ENCODE results near the gene SLC4A3. TPM values are rescaled to one million over a fixed set of nuclear protein-coding genes. Genes with fewer than 3 reads are reported as not detected.
A peak's percentile ranks its signal among the peaks of the same experiment; 100 is the strongest.

The SLC4A3 gene
- total RNA-seq, 4 donors from 2014 or later = 2.3 to 29.4 (median 3.5) TPM

DNA sequence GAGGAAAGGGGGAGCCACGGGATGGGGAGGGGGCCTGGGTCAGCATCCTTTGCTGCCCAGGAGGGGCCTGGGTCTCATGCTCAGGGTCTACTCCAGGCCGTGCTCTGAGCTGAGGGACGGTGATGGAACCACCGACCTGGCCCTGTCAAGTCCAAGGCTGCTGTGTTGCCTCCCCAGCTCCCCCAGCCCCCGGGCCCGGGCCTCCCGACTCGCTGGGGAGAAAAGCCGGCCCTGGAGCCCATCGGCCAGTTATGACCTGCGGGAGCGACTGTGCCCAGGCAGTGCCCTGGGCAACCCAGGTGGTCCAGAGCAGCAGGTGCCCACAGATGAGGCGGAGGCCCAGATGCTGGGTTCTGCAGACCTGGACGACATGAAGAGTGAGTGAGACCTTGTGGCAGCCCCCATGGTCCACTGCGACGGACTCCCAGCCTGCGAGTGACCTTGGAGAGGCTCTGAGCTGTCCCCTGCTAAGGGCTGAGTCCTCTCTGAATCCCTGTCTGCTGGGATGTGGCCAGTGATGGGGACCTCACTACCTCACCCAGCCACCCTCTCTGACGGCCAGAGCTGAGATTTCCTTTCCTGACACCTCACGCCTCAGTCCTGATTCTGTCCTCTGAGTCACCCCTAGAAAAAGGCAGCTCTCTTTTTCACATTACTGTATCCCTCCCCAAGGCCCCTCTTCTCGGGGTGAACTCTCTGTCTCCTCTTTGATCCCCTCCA, 2.7 kb downstream of the SLC4A3 start:
- Histone ChIP-seq H3K27ac (no peak overlapping the region), H3K4me3 (no peak overlapping the region), H3K27me3 (peaks cover 0 to 3% of the 10 kb centered on the region in 2 donors), H3K4me1 (no peaks in the 10 kb centered on the region), H3K9me3 (no peaks in the 10 kb centered on the region), H3K36me3 (no peaks in the 10 kb centered on the region)
- no peak for DNase-seq
- TF ChIP-seq, protein P1, sequence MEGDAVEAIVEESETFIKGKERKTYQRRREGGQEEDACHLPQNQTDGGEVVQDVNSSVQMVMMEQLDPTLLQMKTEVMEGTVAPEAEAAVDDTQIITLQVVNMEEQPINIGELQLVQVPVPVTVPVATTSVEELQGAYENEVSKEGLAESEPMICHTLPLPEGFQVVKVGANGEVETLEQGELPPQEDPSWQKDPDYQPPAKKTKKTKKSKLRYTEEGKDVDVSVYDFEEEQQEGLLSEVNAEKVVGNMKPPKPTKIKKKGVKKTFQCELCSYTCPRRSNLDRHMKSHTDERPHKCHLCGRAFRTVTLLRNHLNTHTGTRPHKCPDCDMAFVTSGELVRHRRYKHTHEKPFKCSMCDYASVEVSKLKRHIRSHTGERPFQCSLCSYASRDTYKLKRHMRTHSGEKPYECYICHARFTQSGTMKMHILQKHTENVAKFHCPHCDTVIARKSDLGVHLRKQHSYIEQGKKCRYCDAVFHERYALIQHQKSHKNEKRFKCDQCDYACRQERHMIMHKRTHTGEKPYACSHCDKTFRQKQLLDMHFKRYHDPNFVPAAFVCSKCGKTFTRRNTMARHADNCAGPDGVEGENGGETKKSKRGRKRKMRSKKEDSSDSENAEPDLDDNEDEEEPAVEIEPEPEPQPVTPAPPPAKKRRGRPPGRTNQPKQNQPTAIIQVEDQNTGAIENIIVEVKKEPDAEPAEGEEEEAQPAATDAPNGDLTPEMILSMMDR (IDR thresholded peaks at IDR 0.05) = no peak
- TF ChIP-seq POLR2A (IDR thresholded peaks at IDR 0.05) = no peak
- intact Hi-C loops (cut with DNase I; ENCODE audit: low total_unique reads) = loop anchor here (10.0 kb wide), 1 partner anchor 65 kb away; no protein-coding TSS in a partner anchor

DNA sequence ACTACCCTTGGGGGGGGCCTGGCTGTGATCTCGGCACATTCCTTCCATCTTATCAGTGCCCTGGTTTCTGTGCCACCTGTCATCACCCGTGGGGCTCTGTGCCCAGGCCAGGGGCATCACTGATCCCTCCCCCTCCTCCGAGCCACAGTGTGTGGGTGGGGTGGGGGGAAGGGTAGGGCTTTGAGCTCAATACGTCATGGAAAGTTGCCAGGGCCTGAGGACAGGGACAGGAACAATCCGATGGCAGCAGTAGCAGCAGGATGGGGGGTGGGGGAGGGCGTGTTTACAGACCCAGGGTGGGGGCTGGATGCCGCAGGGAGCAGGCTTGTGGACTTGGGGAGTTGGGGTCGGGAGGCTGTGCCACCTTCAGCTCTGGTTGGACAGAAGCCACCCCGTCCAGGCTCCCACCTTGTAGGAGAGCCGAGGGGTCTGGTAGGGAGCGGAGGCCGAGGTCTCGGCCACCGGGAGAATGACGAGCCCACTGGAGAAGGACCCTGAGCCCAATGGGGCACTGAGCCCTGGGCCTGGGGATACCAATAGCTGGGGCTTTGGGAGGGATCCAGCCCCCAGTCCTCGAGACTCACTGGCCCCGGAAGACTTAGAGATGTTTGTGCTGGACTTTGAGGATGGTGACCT, 3.5 kb downstream of the SLC4A3 start:
- H3K4me3 ChIP-seq = no peak overlapping the region
- H3K27me3 ChIP-seq = peaks cover 0 to 3% of the 10 kb centered on the region in 2 donors
- no peaks in the 10 kb centered on the region for H3K36me3 ChIP-seq
- H3K4me1 ChIP-seq = no peaks in the 10 kb centered on the region
- TF ChIP-seq, protein P1 (IDR thresholded peaks at IDR 0.05) = no peak
- TF ChIP-seq POLR2A (IDR thresholded peaks at IDR 0.05) = no peak
- intact Hi-C loops (cut with DNase I; ENCODE audit: low total_unique reads) = loop anchor here (10.0 kb wide), 1 partner anchor 66 kb away; no protein-coding TSS in a partner anchor
- peak; percentile 17 to 23 for DNase-seq
- no peak overlapping the region for H3K27ac ChIP-seq
- no peaks in the 10 kb centered on the region for H3K9me3 ChIP-seq

DNA sequence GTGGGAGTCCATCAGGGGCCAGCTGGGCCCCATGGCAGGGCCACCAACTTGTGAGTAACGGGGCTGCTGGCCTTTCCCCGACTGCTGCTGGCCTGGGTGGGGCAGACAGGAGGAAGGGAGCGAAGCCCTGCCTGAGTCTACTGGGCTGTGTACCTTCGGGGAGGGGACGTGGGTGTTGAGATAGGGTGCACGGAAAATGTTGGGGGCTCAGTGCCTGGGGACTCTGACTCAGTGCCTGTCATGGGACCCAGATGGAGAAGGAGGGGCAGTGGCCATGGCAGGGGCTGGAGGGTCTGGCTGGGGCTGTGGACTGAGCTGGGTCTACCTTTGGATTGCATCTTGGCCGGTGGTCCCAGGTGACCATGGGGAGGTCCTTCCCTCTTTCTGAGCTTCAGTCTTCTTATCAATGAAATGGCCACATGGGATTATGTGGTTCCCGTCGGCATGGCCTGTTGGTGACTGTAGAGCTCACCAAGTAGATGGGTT, 4.0 kb downstream of the SLC4A3 start:
- TF ChIP-seq, protein P1 (IDR thresholded peaks at IDR 0.05) = no peak
- no peak for TF ChIP-seq POLR2A (IDR thresholded peaks at IDR 0.05)
- no peak overlapping the region for H3K27ac ChIP-seq
- no peak for DNase-seq
- peaks cover 0 to 3% of the 10 kb centered on the region in 2 donors for H3K27me3 ChIP-seq
- intact Hi-C loops (cut with DNase I; ENCODE audit: low total_unique reads) = loop anchor here (10.0 kb wide), 1 partner anchor 67 kb away; no protein-coding TSS in a partner anchor
- H3K36me3 ChIP-seq = no peaks in the 10 kb centered on the region
- no peaks in the 10 kb centered on the region for H3K9me3 ChIP-seq
- no peaks in the 10 kb centered on the region for H3K4me1 ChIP-seq
- no peak overlapping the region for H3K4me3 ChIP-seq

DNA sequence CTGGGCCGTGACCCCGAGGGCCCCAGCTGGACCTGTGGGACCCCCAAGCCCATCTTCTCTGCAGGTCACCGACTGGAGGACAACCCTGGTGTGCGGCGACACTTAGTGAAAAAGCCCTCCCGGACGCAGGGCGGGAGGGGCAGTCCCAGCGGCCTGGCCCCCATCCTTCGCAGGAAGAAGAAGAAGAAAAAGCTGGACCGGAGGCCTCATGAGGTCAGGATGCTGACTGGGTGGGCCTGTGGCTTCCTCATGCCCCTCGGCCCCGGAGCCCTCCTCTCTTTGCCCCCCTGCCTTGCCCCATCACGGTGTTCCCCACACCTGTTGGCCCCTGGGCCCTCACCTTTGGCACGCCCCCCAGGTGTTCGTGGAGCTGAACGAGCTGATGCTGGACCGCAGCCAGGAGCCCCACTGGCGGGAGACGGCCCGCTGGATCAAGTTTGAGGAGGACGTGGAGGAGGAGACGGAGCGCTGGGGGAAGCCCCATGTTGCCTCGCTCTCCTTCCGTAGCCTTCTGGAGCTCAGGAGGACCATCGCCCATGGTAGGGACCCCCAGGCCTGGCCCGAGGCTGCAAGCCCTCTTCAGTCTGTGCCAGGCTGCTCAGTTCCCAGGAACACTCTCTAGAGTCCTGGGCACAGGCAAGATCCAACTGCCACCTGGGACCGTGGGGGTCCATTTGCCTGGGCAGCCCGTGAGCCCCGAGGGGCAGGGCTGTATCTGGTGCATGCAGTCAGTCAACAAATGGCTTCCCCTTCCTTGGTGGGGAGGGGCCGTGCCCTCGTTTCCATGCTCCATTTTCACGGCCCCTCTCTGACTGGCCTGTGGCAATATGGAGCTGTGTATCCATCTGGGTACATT, 4.7 kb downstream of the SLC4A3 start:
- peaks cover 0 to 3% of the 10 kb centered on the region in 2 donors for H3K27me3 ChIP-seq
- no peaks in the 10 kb centered on the region for H3K36me3 ChIP-seq
- no peak overlapping the region for H3K27ac ChIP-seq
- TF ChIP-seq, protein P1 (IDR thresholded peaks at IDR 0.05) = no peak
- no peak for TF ChIP-seq POLR2A (IDR thresholded peaks at IDR 0.05)
- no peak overlapping the region for H3K4me3 ChIP-seq
- no peaks in the 10 kb centered on the region for H3K9me3 ChIP-seq
- DNase-seq = peak in 1 of 2 donors; percentile 26
- intact Hi-C loops (cut with DNase I; ENCODE audit: low total_unique reads) = loop anchor here (10.0 kb wide), 1 partner anchor 67 kb away; no protein-coding TSS in a partner anchor
- H3K4me1 ChIP-seq = no peaks in the 10 kb centered on the region

Measured in uterus (tissue), 4 donors.